GM21515 (cell line): ENCODE results near the gene ESRP2.
A peak's percentile ranks its signal among the peaks of the same experiment; 100 is the strongest.

Source experiments
- ATAC-seq: cut with Tn5 transposase; IDR thresholded peaks from one replicate; pipeline ENCODE4 v1.9.1; 2021; ENCODE audit not compliant: unreplicated experiment

The ESRP2 gene

GRCh38 chr16:68264128-68265077, 28.5 kb upstream of the ESRP2 start, which contains the start of gene SLC7A6:
Gene SLC7A6 (plus strand): TSS chr16:68264526. CDS start chr16:68274727, 10,201 bp downstream.
- ATAC-seq = peak; percentile 54

DNA sequence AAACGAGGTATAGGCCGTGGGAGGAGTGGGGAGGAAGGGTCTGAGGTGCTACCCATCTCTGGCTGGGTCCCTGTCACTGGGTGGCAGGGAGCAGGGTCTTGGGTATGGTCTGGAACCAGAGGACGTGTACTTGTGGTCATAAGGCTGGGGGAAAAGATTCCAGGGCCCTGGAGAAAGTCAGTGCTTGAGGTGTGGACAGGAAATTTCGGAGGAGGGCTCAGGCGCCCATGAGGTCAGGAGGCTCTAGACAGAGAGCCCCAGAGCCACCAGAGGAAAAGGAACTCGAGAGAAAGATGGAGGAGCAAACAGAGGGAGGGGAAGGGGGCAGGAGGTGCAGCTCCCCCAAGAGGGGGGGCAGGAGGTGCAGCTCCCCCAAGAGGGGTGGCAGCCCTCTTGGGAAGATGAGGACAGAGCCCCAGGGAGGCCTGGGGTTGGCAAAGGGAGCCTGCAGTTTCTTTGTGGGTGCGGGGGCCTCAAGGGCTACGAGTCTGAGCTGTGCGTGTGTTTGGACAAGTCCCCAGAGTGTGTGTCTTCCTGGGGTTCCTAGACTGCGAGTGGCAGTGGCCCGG, 27.7 kb upstream of the ESRP2 start:
- ATAC-seq = no peak

- no peak for ATAC-seq
Observed at GRCh38 chr16:68259007-68259825, 23.3 kb upstream of the ESRP2 start.

DNA sequence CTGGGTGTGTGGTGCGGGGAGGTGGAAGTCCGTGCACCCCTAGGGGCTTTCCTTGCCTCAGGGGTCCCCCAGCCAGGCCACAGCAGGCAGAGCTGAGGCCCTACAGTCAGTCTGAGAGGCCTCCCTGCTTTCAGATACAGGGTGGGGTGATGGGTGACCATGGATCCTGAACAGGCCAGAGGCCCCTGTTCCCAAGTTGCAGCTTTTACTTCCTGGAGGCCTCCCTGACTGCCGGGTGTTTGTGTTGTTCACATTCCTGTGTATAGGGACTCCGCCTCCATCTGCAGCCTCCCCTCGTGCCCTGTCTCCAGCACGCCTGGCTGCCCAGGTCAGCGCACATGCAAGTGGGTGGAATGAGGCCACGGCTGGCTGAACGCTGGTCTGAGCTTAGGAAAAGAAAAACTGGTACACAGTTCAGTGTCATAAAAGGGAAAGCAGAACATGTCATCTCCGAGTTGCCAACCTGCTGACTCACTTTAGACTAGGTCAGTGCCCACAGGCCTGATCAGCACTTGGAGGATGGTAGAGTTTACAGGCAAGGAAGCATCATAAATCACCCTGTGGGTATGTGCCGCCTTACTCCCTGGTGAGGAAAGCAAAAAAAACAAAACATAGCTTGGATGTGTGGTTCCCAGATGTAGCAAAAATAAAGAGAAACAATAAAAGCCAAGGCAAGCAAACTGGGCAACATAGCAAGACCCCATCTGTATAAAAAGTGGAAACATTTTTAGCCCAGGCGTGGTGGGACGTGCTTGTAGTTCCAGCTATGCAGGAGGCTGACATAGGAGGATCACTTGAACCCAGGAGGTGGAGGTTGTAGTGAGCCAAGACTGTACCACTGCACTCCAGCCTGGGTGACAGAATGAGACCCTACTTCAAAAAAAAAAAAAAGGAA, 22.2 kb upstream of the ESRP2 start:
- no peak for ATAC-seq

DNA sequence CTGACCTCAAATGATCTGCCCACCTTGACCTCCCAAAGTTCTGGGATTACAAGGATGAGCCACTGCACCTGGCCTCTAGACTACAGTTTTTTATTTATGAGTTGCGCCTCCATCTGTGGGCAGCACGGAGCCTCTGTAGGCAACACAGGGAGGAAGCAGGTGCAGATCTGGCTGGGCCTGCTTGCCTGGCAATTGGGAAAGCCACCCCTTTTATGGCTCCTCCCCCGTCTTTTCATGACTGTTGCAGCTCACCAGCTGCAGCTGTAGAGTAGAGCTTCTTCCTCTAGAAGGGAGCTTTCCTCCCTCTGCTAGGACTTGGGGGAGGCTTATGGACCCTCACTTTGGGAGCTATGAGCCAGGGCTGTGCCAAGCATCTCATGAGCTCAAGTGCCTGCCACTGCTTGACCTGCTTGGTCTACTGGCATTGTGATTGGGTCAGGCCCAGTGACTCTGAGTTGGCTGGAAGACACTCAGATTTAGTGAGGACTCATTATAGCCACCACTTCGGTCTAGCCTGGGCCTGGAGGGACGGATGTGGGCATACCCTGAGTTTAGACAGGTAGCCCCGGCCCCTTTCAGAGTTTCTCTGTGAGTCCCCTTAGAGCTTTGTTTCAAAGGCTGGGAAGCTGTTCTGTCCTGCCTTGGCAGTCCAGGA, 21.5 kb upstream of the ESRP2 start:
- ATAC-seq = no peak

DNA sequence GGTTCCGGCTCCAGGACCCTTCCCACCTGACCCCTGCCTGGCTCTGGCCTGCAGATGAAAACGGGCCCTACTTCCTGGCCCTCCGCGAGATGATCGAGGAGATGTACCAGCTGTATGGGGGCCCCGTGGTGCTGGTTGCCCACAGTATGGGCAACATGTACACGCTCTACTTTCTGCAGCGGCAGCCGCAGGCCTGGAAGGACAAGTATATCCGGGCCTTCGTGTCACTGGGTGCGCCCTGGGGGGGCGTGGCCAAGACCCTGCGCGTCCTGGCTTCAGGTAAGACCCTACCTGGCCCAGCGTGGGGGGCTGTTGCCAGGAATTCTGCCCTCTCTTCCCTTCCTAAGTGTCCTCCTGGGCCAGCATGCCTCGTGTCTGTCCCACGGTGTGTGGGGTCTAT, 19.8 kb upstream of the ESRP2 start:
- no peak for ATAC-seq

DNA sequence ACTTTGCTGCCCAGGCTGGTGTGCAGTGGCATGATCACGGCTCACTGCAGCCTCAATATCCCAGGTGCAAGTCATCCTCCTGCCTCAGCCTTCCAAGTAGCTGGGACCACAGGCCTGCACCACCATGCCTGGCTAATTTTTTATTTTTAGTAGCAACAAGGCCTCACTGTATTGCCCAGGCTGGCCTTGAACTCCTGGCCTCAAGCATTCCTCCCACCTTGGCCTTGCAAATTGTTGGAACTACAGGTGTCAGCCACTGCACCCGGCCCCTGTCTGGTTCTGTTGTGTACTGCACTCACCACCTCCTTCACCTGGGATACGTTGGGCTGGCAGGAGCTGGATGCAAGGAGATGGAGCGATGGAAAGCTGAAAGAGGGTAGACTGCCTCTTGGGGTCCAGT, 17.8 kb upstream of the ESRP2 start:
- ATAC-seq = no peak

DNA sequence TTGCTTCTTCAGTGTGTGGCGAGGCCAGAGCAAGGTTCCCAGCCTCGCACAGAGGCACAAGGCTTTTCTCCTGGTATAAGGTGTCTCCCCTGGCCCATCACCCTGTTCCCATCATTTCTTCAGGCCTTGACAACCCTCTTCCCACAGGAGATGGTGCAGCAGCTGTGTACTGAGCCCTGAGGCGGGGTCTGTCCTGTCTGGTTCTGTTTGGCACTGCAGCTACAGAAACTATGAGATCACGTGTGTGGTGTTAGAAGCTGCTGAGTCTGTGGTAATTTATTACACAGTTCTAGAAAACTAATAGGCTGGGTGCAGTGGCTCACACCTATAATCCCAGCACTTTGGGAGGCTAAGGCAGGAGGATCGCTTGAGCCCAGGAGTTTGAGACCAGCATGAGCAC, 16.5 kb upstream of the ESRP2 start:
- no peak for ATAC-seq

DNA sequence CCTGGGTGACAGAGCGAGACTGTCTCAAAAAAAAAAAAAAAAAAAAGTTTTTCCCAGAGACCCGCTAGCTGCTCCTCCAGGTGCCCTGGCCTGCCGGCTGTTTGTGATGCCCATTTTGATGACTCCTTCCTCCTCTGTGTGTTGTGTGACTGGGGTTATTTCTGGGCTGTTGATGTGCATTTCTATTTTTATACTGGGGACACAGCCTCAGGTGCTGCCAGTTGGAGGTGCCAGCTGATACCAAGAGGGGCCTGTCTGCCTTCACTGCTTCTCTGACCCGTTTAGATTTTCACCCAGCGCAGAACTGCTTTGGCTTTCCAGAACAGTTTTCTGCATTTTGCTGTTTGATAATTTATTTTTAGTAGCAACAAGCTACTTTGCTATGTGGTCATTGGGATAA, 15.9 kb upstream of the ESRP2 start:
- no peak for ATAC-seq

DNA sequence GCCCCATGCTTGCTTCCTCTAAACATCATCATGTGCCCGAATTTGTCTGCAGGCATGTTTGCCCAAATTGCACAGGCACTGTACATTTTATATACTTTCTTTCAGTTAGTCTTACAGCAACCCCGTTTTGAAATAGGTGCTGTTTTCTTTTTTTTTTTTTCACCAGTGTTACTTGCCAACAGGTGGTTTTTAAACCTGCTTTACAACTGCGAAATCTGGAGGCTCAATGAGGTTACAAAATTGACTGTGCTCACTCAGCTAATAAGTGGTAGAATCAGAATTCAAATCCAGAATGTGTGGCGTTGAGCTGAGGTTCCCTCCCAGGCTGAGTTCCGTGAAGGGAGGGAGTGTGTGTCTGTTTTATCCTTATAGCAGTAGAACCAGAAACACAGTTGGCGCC, 15.0 kb upstream of the ESRP2 start:
- no peak for ATAC-seq

DNA sequence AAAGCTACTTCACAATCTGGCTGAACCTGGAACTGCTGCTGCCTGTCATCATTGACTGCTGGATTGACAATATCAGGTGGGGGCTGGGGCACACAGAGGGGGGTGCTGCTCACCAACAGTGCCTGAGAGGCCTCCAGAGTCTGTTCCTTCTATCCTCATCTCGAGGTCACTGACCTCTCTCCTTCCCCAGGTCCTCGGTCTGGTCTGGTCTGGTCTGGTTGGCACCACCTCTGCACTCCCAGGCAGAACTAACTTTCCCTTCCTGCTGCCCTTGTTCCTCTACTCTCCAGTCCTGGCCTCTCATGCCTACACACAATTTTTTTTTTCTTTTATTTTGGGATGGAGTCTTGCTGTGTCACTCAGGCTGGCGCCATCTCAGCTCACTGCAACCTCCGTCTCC, 13.4 kb upstream of the ESRP2 start:
- ATAC-seq = no peak

DNA sequence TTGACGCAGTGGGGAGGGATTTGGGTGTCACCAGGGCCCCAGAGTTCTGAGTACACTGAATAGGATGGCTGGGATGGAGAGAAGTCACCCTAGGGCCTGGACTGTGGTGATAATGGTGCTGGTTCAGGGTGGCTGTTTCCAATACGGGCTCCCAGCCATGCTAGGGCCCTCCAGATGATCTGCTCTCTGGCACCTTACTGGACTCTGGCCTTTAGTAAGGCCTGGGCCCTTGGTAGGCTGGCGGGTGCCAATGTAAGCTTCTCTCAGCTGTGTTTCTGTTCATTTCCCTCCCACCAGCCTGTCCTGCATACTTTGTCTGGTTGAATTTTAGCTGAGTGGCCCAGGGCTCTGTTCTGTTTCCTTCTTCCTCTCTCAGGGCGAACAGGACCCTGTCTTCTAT, 12.0 kb upstream of the ESRP2 start:
- no peak for ATAC-seq

DNA sequence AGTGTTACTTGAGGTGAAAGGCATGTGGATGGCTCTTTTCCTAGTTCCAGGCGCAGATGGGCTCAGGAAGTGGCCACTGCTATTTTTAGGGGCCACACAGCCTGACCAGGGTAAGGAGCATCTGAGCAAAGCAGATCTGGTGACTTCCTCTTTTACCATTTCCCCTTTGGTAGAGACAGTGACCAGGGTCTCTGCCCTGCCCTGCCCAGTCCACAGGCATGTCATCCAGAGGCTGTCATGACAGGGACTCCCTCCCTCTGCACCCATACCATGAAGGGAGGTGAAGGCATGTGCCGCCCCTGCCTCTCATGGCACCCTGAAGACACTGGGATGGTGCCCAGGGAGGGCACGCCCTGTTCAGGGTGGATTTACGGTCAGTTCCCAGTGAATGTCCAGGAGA, 11.5 kb upstream of the ESRP2 start:
- ATAC-seq = no peak

GRCh38 chr16:68246666-68247065, 10.7 kb upstream of the ESRP2 start:
- no peak for ATAC-seq

DNA sequence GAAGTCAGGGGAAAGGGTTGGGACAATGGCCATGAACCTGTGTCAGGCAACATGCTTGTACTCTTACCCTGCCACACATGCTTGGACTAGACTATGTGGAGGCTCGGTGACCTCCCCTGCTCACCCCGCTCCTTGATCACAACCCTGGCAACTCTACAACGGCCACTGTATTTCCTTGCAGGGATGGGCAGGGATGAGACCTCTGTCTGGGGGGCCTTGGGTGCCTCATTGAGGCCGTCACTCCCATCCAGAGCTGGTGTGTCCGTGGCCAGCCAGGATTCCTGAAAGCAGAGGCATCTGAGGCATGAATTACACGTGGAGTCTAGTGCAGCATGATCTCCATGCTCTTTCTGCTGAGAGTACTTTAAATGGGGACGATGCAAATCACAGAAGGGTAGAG, 10.2 kb upstream of the ESRP2 start:
- no peak for ATAC-seq

GRCh38 chr16:68244903-68245853, 9.3 kb upstream of the ESRP2 start, which contains the start of gene PLA2G15:
Gene PLA2G15 (plus strand): TSS chr16:68245373. CDS start chr16:68245427, 54 bp downstream.
- ATAC-seq = peak; percentile 75

GRCh38 chr16:68244481-68244902, 8.6 kb upstream of the ESRP2 start:
- no peak for ATAC-seq

GRCh38 chr16:68242926-68243858, 7.3 kb upstream of the ESRP2 start:
- ATAC-seq = no peak
